ENCODE data around the gene CDCP2. TPM values are rescaled to one million over a fixed set of nuclear protein-coding genes. Genes with fewer than 3 reads are reported as not detected.

The CDCP2 gene
- total RNA-seq, 1 experiment from 2014 or later: not detected

- no peaks in the 10 kb centered on the region for H3K27me3 ChIP-seq (replicated peaks)
- H3K27ac ChIP-seq: no peak overlapping the region
- no peak for DNase-seq (ENCODE audit: low read depth in 1 of 2, low spot score in 2 of 2)
- no peaks in the 10 kb centered on the region for H3K9me3 ChIP-seq (replicated peaks)
- H3K4me1 ChIP-seq (replicated peaks): peaks cover 43% of the 10 kb centered on the region
- H3K4me3 ChIP-seq: no peak overlapping the region
- H3K36me3 ChIP-seq: no peaks in the 10 kb centered on the region
Measured at GRCh38 chr1:54138994-54139393, 13.8 kb downstream of the CDCP2 start.

GRCh38 chr1:54137534-54138061, 15.2 kb downstream of the CDCP2 start:
- no peaks in the 10 kb centered on the region for H3K27me3 ChIP-seq (replicated peaks)
- peak overlapping the region; percentile 93 for H3K27ac ChIP-seq
- H3K4me1 ChIP-seq (replicated peaks): peaks cover 50% of the 10 kb centered on the region
- H3K36me3 ChIP-seq: no peaks in the 10 kb centered on the region
- no peak overlapping the region for H3K4me3 ChIP-seq
- DNase-seq (ENCODE audit: low read depth in 1 of 2, low spot score in 2 of 2): peak in 1 of 2 experiments; percentile 48
- H3K9me3 ChIP-seq (replicated peaks): no peaks in the 10 kb centered on the region

GRCh38 chr1:54136963-54137533, 15.8 kb downstream of the CDCP2 start:
- Histone ChIP-seq H3K27ac (peak overlapping the region; percentile 93), H3K27me3 (replicated peaks) (no peaks in the 10 kb centered on the region), H3K9me3 (replicated peaks) (no peaks in the 10 kb centered on the region), H3K4me3 (no peak overlapping the region), H3K4me1 (replicated peaks) (peaks cover 53% of the 10 kb centered on the region), H3K36me3 (no peaks in the 10 kb centered on the region)
- DNase-seq (ENCODE audit: low read depth in 1 of 2, low spot score in 2 of 2): no peak

- peaks cover 60% of the 10 kb centered on the region for H3K4me1 ChIP-seq (replicated peaks)
- no peaks in the 10 kb centered on the region for H3K27me3 ChIP-seq (replicated peaks)
- no peaks in the 10 kb centered on the region for H3K36me3 ChIP-seq
- no peaks in the 10 kb centered on the region for H3K9me3 ChIP-seq (replicated peaks)
- no peak for DNase-seq (ENCODE audit: low read depth in 1 of 2, low spot score in 2 of 2)
- no peak overlapping the region for H3K4me3 ChIP-seq
- H3K27ac ChIP-seq: peak overlapping the region; percentile 93
Measured at GRCh38 chr1:54136269-54136896, 16.4 kb downstream of the CDCP2 start.

GRCh38 chr1:54135436-54136120, 17.2 kb downstream of the CDCP2 start:
- H3K4me3 ChIP-seq: no peak overlapping the region
- H3K27me3 ChIP-seq (replicated peaks): no peaks in the 10 kb centered on the region
- H3K9me3 ChIP-seq (replicated peaks): no peaks in the 10 kb centered on the region
- H3K4me1 ChIP-seq (replicated peaks): peaks cover 61% of the 10 kb centered on the region
- no peaks in the 10 kb centered on the region for H3K36me3 ChIP-seq
- peak; percentile 80 to 88 for DNase-seq (ENCODE audit: low read depth in 1 of 2, low spot score in 2 of 2)
- peak overlapping the region; percentile 93 for H3K27ac ChIP-seq

GRCh38 chr1:54134295-54134694, 18.5 kb downstream of the CDCP2 start:
- H3K36me3 ChIP-seq: no peaks in the 10 kb centered on the region
- H3K4me3 ChIP-seq: no peak overlapping the region
- H3K4me1 ChIP-seq (replicated peaks): peaks cover 61% of the 10 kb centered on the region
- H3K27ac ChIP-seq: peak overlapping the region; percentile 93
- no peaks in the 10 kb centered on the region for H3K9me3 ChIP-seq (replicated peaks)
- no peaks in the 10 kb centered on the region for H3K27me3 ChIP-seq (replicated peaks)
- DNase-seq (ENCODE audit: low read depth in 1 of 2, low spot score in 2 of 2): no peak

GRCh38 chr1:54132495-54132894, 20.3 kb downstream of the CDCP2 start:
- no peak overlapping the region for H3K27ac ChIP-seq
- no peaks in the 10 kb centered on the region for H3K36me3 ChIP-seq
- H3K4me1 ChIP-seq (replicated peaks): peaks cover 52% of the 10 kb centered on the region
- H3K9me3 ChIP-seq (replicated peaks): no peaks in the 10 kb centered on the region
- no peaks in the 10 kb centered on the region for H3K27me3 ChIP-seq (replicated peaks)
- peak in 1 of 2 experiments; percentile 14 for DNase-seq (ENCODE audit: low read depth in 1 of 2, low spot score in 2 of 2)
- no peak overlapping the region for H3K4me3 ChIP-seq

- H3K4me1 ChIP-seq (replicated peaks): peaks cover 42% of the 10 kb centered on the region
- no peaks in the 10 kb centered on the region for H3K27me3 ChIP-seq (replicated peaks)
- no peaks in the 10 kb centered on the region for H3K9me3 ChIP-seq (replicated peaks)
- no peak overlapping the region for H3K4me3 ChIP-seq
- DNase-seq (ENCODE audit: low read depth in 1 of 2, low spot score in 2 of 2): no peak
- no peak overlapping the region for H3K27ac ChIP-seq
- H3K36me3 ChIP-seq: no peaks in the 10 kb centered on the region
Measured at GRCh38 chr1:54131419-54131818, 21.4 kb downstream of the CDCP2 start.

- H3K27me3 ChIP-seq (replicated peaks): no peaks in the 10 kb centered on the region
- DNase-seq (ENCODE audit: low read depth in 1 of 2, low spot score in 2 of 2): no peak
- H3K27ac ChIP-seq: no peak overlapping the region
- H3K4me1 ChIP-seq (replicated peaks): peaks cover 26% of the 10 kb centered on the region
- H3K9me3 ChIP-seq (replicated peaks): no peaks in the 10 kb centered on the region
- H3K36me3 ChIP-seq: no peaks in the 10 kb centered on the region
- no peak overlapping the region for H3K4me3 ChIP-seq
Measured at GRCh38 chr1:54129858-54130257, 22.9 kb downstream of the CDCP2 start.

GRCh38 chr1:54127594-54128300, 25.1 kb downstream of the CDCP2 start:
- Histone ChIP-seq H3K9me3 (replicated peaks) (no peaks in the 10 kb centered on the region), H3K27ac (no peak overlapping the region), H3K4me3 (no peak overlapping the region), H3K27me3 (replicated peaks) (no peaks in the 10 kb centered on the region), H3K36me3 (no peaks in the 10 kb centered on the region), H3K4me1 (replicated peaks) (peaks cover 12% of the 10 kb centered on the region)
- DNase-seq (ENCODE audit: low read depth in 1 of 2, low spot score in 2 of 2): no peak

GRCh38 chr1:54126271-54126815, 26.5 kb downstream of the CDCP2 start:
- H3K27ac ChIP-seq: no peak overlapping the region
- no peaks in the 10 kb centered on the region for H3K9me3 ChIP-seq (replicated peaks)
- H3K4me3 ChIP-seq: no peak overlapping the region
- no peaks in the 10 kb centered on the region for H3K36me3 ChIP-seq
- peaks cover 10% of the 10 kb centered on the region for H3K4me1 ChIP-seq (replicated peaks)
- no peak for DNase-seq (ENCODE audit: low read depth in 1 of 2, low spot score in 2 of 2)
- no peaks in the 10 kb centered on the region for H3K27me3 ChIP-seq (replicated peaks)

- Histone ChIP-seq H3K9me3 (replicated peaks) (no peaks in the 10 kb centered on the region), H3K36me3 (no peaks in the 10 kb centered on the region), H3K4me3 (no peak overlapping the region), H3K4me1 (replicated peaks) (peaks cover 16% of the 10 kb centered on the region), H3K27me3 (replicated peaks) (no peaks in the 10 kb centered on the region), H3K27ac (no peak overlapping the region)
- DNase-seq (ENCODE audit: low read depth in 1 of 2, low spot score in 2 of 2): peak in 1 of 2 experiments; percentile 25
Measured at GRCh38 chr1:54125386-54126070, 27.3 kb downstream of the CDCP2 start.

- no peak overlapping the region for H3K4me3 ChIP-seq
- peaks cover 22% of the 10 kb centered on the region for H3K4me1 ChIP-seq (replicated peaks)
- no peaks in the 10 kb centered on the region for H3K9me3 ChIP-seq (replicated peaks)
- H3K27me3 ChIP-seq (replicated peaks): no peaks in the 10 kb centered on the region
- no peak overlapping the region for H3K27ac ChIP-seq
- no peaks in the 10 kb centered on the region for H3K36me3 ChIP-seq
- no peak for DNase-seq (ENCODE audit: low read depth in 1 of 2, low spot score in 2 of 2)
Measured at GRCh38 chr1:54124906-54125305, 27.9 kb downstream of the CDCP2 start.

Measured in SJSA1 (cell line).